Spleen (tissue), 13 donors: Measurements from ENCODE around the gene SETD3. TPM values are rescaled to one million over a fixed set of nuclear protein-coding genes. Genes with fewer than 3 reads are reported as not detected.

ENCODE experiments used
- DNase-seq: peaks from one replicate; pipeline ENCODE4 v3.0.0-alpha.2; 2020
- H3K27ac ChIP-seq, 8 donors: fragments of 200-600 bp; sonication (generic) in 7 of 8; 1 replicate in 4 of 8; 2 replicates in 4 of 8; pipeline versions ENCODE4 v1.5.0 to v1.8.0; 2016 to 2021; ENCODE audit warnings: inconsistent platforms in 4 of 8, mild to moderate bottlenecking in 4 of 8, moderate library complexity in 1 of 8
- H3K27me3 ChIP-seq, 7 donors: fragments of 200-600 bp; sonication (generic) in 6 of 7; replicated peaks in 1 of 7; 1 replicate in 4 of 7; 2 replicates in 3 of 7; pipeline versions ENCODE4 v1.5.0 to v1.8.0; 2016 to 2021; ENCODE audit warnings: inconsistent platforms in 3 of 7, mild to moderate bottlenecking in 1 of 7
- H3K36me3 ChIP-seq, 6 donors: fragments of 200-600 bp; sonication (generic) in 5 of 6; 1 replicate in 4 of 6; 2 replicates in 2 of 6; pipeline versions ENCODE4 v1.5.0 to v1.8.0; 2016 to 2021; ENCODE audit warnings: inconsistent platforms in 2 of 6
- H3K4me1 ChIP-seq, 6 donors: fragments of 200-600 bp; sonication (generic) in 5 of 6; 1 replicate in 3 of 6; 2 replicates in 3 of 6; pipeline versions ENCODE4 v1.5.0 to v1.8.0; 2016 to 2021; ENCODE audit warnings: inconsistent platforms in 3 of 6
- H3K4me3 ChIP-seq, 8 donors: fragments of 200-600 bp; sonication (generic) in 7 of 8; 1 replicate in 4 of 8; 2 replicates in 4 of 8; pipeline versions ENCODE4 v1.5.0 to v1.8.0; 2016 to 2021; ENCODE audit warnings: inconsistent platforms in 4 of 8, mild to moderate bottlenecking in 4 of 8, moderate library complexity in 2 of 8
- H3K9me3 ChIP-seq, 8 donors: fragments of 200-600 bp; sonication (generic) in 7 of 8; 1 replicate in 4 of 8; 2 replicates in 4 of 8; pipeline versions ENCODE4 v1.5.0 to v1.8.0; 2016 to 2021; ENCODE audit warnings: inconsistent platforms in 4 of 8
- CTCF ChIP-seq, 11 experiments: fragments of 200-600 bp in 7 of 11; fragments of 450-650 bp in 4 of 11; sonication (generic) in 4 of 11; IDR thresholded peaks in 8 of 11; conservative IDR thresholded peaks in 3 of 11; 1 replicate in 7 of 11; 2 replicates in 4 of 11; pipeline versions ENCODE4 v1.4.0 to v1.8.0; 2016 to 2021; ENCODE audit warnings: antibody characterized with exemption in 11 of 11, inconsistent platforms in 4 of 11, mild to moderate bottlenecking in 1 of 11
- POLR2A ChIP-seq, 3 donors: fragments of 450-650 bp; IDR thresholded peaks; one replicate each; pipeline ENCODE4 v1.5.1; 2017; ENCODE audit warnings: antibody characterized with exemption in 3 of 3, mild to moderate bottlenecking in 1 of 3
- POLR2AphosphoS5 ChIP-seq, 3 donors: sonication (generic); formaldehyde crosslinking; IDR thresholded peaks; one replicate each; pipeline ENCODE4 v1.5.1; 2017; ENCODE audit warnings: antibody characterized with exemption in 3 of 3
- WGBS, 5 donors: extraction: QIAGEN DNeasy Blood & Tissue Kit in 3 of 5; methylation state at CpG; one replicate each; pipeline versions ENCODE4 v1.1.5 to v1.1.7; 2013 to 2018; 5-methylcytosine and 5-hydroxymethylcytosine counted together
- intact Hi-C: fragments of 100-400 bp; cut with DNase I; formaldehyde crosslinking; loops from one replicate; pipeline ENCODE4 v1.15.0; 2023; ENCODE audit warnings: low total_unique reads
- long read RNA-seq, 2 donors: transcript quantifications; one replicate each; lab custom pipeline, GENCODE V29; 2026
- polyA plus RNA-seq, 3 donors: library from polyadenylated mRNA; stranded (reverse); fragments of 200-250 nt; gene quantifications; one replicate each; pipeline ENCODE4 v1.2.1, GENCODE V29; 2013
- total RNA-seq, 7 donors: library from RNA; depleted of rRNA in 3 of 7; stranded (reverse); fragments of >200 nt in 3 of 7; fragmentation: NEBNext Ultra II Directional in 4 of 7; extraction: Animal tissue kit (Norgen Biotek cat#: 25700) in 4 of 7; gene quantifications; one replicate each; pipeline versions ENCODE4 v1.1.0 to v1.2.1, GENCODE V29; 2016 to 2021
- donor health status: healthy with polysubstance abuse.
- donor health status: DM: no; HTN: no; CAD: no; lungs with moderate emphysema.
- donor health status: DM: no; HTN: no; CAD: no.
- donor health status: Bipolar disorder and iron deficiency.
- donor health status: healthy.
- donor health status: DM: no; HTN: no; CAD: no.
- donor health status: DM: yes; HTN: yes; CAD: no.

SETD3 gene
- total RNA-seq, result 10 to 100 TPM; 47.9 to 84.4 (median 64.6) TPM
- 10 to 100 TPM; 18.1 to 28.4 (median 19.1) TPM for polyA plus RNA-seq
- long read RNA-seq, donor 1, transcript SETD3-202 (13 exons, 2,878 nt), result major isoform, 6 of 31 reads
- long read RNA-seq, donor 1, partial matches to known transcripts, result 25 of 31 reads
- long read RNA-seq, donor 1, other reads (novel, unspliced or antisense), result 0 of 31 reads
- long read RNA-seq, donor 2, transcript SETD3-202 (13 exons, 2,878 nt), result major isoform, 5 of 12 reads
- long read RNA-seq, donor 2, partial matches to known transcripts, result 7 of 12 reads
- long read RNA-seq, donor 2, other reads (novel, unspliced or antisense), result 0 of 12 reads

DNA sequence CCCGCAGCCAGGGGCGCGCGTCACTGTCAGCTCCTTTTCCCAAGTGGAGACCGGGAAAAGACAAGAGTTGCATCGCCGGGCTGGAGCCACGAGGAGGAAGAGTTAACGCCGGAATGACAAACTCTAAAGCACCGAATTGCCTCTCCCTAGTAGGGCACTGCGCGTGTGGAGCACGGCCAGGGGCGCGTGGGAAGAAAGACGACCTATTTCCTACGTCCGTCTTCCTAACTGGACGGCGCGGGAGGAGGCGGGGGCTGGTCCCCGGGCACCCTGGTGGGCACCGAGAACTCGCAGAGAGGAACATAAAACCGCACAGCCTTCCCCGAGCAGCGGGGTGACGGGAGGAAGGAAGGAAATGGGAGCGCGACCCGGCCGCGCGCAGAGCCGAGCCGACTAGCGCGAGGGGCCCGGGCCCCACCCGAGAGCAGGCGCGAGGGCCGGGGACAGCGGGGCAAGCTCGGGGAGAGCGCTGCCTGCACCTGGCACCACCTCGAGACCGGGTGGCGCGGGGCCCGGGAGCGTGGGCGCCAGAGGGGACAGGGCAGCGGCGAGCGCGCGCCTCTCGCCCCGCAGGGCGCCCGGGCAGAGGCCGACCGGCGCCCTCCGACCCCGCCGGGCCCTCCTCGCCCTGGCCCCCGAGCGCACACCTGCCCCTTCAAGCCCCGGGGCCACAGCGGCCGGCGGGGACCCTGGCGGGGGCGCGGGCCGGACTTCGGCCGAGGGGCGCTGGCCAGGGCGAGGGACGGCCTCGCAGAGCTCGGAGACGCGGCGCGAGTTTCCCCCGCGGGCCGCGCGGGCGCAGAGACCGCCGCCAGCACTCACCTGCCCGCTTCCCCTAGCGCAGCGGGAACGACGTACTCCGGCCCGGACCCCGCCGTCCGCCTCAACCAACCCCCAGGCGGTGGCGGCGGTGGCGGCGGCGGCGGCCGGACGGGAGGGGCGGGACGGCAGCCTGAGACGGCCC is at the start of gene SETD3:
SETD3 (minus strand) TSS at position 954 of the 964 bp plus-strand sequence. CDS start 15,054 bp downstream, outside the sequence.
- intact Hi-C loops, result no loop called here
- no peaks in the 10 kb centered on the region for H3K36me3 ChIP-seq
- H3K27ac ChIP-seq, result peak within 1 kb of the TSS; percentile 85 to 97 (median 94)
- TF ChIP-seq POLR2AphosphoS5 (IDR thresholded peaks at IDR 0.05), result peak; percentile 62 to 79 (median 63)
- TF ChIP-seq CTCF (IDR thresholded peaks at IDR 0.05 in 8 of 11, conservative IDR thresholded peaks at IDR 0.05 in 3 of 11), result peak in 5 of 11 experiments; percentile 5 to 27 (median 14)
- TF ChIP-seq POLR2A (IDR thresholded peaks at IDR 0.05), result no peak
- H3K9me3 ChIP-seq, result no peaks in the 10 kb centered on the region
- peak; percentile 93 for DNase-seq
- H3K27me3 ChIP-seq, result no peaks in the 10 kb centered on the region
- WGBS, 5 donors, result 0 to 1% (median 1%) methylated on average over 61 to 122 of the region's 122 CpGs
- peak within 1 kb of the TSS; percentile 84 to 97 (median 90) for H3K4me3 ChIP-seq
- peaks cover 31 to 85% (median 69%) of the 10 kb centered on the region in 6 donors for H3K4me1 ChIP-seq

DNA sequence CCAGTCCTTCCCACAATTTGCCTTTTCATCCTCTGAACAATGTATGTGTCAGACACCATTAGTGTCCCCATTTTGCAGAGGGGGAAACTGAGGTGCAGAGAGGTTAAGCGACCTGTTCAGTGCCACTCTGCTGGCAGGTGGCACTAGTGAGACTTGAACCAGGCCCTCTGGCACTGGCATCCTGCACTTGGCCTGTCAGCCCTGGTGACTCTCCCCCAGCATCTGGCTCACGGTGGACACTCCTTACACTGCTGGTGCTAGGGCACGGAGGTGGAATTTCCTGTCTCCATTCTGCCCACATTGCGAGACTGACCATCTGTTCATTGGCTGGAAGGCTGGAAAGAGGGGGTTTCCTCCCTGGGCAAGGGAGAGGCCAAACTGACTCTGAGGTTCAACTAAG is 49.2 kb upstream of the SETD3 start:
- no peak for DNase-seq
- H3K4me3 ChIP-seq, result no peak overlapping the region
- H3K27ac ChIP-seq, result peak overlapping the region in 1 of 8 donors; percentile 8
- no peaks in the 10 kb centered on the region for H3K9me3 ChIP-seq
- no peak for TF ChIP-seq POLR2A (IDR thresholded peaks at IDR 0.05)
- no peak for TF ChIP-seq CTCF (IDR thresholded peaks at IDR 0.05 in 8 of 11, conservative IDR thresholded peaks at IDR 0.05 in 3 of 11)
- no peak for TF ChIP-seq POLR2AphosphoS5 (IDR thresholded peaks at IDR 0.05)
- 59 to 93% (median 69%) methylated on average over 4 of the region's 4 CpGs for WGBS, 5 donors
- no peaks in the 10 kb centered on the region for H3K27me3 ChIP-seq
- intact Hi-C loops, result no loop called here
- H3K36me3 ChIP-seq, result no peaks in the 10 kb centered on the region
- H3K4me1 ChIP-seq, result peaks cover 4 to 27% (median 17%) of the 10 kb centered on the region in 6 donors

DNA sequence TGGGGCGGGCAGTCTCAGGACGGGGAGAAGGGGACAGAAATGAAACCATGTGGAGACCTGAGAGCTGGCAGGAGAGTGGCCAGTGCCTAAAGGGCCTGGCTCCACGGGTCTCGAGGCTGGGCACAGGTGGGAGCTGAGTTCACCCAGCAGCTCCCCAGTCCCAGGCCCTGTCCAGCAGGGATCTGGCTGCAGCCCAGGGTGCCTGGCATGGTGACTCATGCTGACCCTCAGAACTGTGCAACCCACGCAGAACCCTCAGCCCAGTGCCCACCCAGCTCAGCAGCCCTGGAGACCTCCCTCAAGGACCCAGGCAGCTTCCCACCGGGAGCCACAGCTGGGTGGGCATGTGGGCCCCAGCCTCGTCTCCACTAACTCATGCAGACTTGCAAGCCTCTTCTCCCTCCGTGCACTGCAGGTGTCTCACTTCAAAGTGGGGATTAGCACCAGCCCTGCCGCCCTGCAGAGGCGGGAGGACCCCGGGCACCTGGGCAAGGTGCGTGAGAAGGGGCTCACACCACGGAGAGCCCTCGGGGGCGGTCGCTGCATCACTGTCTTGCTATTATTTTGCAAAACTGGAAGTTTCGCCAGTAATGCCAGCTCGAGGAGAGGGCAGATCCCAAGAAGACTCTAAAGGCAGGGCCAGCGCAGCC is 46.9 kb upstream of the SETD3 start:
- no peak for DNase-seq
- Histone ChIP-seq H3K9me3 (no peaks in the 10 kb centered on the region), H3K27me3 (no peaks in the 10 kb centered on the region), H3K36me3 (no peaks in the 10 kb centered on the region), H3K4me1 (peaks cover 6 to 49% (median 31%) of the 10 kb centered on the region in 6 donors), H3K27ac (no peak overlapping the region), H3K4me3 (no peak overlapping the region)
- TF ChIP-seq POLR2AphosphoS5 (IDR thresholded peaks at IDR 0.05) (no peak), POLR2A (IDR thresholded peaks at IDR 0.05) (no peak), CTCF (IDR thresholded peaks at IDR 0.05 in 8 of 11, conservative IDR thresholded peaks at IDR 0.05 in 3 of 11) (no peak)
- 81 to 89% (median 86%) methylated on average over 16 to 19 of the region's 19 CpGs for WGBS, 5 donors
- intact Hi-C loops, result no loop called here
